ENCODE data around the gene AGRN.

AGRN gene

GRCh38 chr1:1098681-1099421, 78.9 kb downstream of the AGRN start:
- no peak for DNase-seq

GRCh38 chr1:1099506-1100183, 79.7 kb downstream of the AGRN start:
- no peak for DNase-seq

DNA sequence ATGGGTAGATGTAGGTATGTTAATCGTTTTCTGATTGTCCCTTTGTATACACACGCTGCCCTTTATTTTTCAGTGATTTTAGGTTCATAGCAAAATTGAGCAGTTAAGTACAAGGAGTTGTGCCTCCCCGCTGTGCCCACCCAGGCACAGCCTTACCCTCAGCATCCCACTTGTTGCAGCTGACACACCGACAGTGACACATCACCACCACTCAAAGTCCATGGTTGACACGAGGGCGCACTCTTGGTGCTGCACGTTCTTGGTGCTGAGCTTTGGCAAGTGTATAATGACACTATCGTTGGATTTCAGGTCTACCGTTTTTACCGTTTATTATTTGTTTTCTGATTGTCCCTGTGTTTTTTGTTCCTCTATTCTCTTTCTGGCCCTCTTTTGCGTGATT, 80.4 kb downstream of the AGRN start:
- no peak for DNase-seq

GRCh38 chr1:1101503-1101902, 81.6 kb downstream of the AGRN start:
- no peak for DNase-seq

DNA sequence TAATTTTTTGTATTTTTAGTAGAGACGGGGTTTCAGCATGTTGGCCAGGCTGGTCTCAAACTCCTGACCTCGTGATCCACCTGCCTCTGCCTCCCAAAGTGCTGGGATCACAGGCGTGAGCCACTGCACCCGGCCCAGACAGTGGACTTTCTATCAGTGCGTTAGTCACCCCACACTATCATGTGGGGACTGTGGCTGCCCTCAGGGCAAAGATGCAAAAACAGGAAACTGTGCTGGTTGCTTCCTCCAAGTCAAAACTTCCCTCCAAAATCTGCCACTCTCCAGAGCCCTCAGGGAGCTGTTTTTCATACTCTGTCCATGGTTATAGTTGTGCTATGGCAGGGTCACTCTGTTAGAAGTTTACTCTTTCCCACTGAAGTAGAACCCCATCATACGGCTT, 84.2 kb downstream of the AGRN start:
- peak; percentile 58 for DNase-seq

Measured in activated effector memory CD4-positive, alpha-beta T cell treated with anti-CD3 and anti-CD28 coated beads, Interleukin-2, amount 50 U/mL, for 16 hours (primary cell).